Pancreas (tissue), 10 donors: Measurements from ENCODE around the gene SERGEF. TPM values are rescaled to one million over a fixed set of nuclear protein-coding genes. Genes with fewer than 3 reads are reported as not detected.

ENCODE experiments used
- ATAC-seq, 4 donors: fragments of 200-7000 bp; cut with Tn5 transposase; one replicate each; pipeline versions ENCODE4 v1.8.0 to v1.9.1; 2020; ENCODE audit warnings: mild to moderate bottlenecking in 4 of 4, moderate library complexity in 4 of 4
- DNase-seq, 6 donors: peaks; one replicate each; pipeline ENCODE4 v3.0.0-alpha.2; 2020
- FAIRE-seq: peaks from 2 replicates; lab custom pipeline; 2012; peaks lifted over from hg19 to GRCh38; lab: Jason Lieb, UNC
- H3K27ac ChIP-seq, 4 donors: fragments of 200-600 bp; sonication (generic); 1 replicate in 3 of 4; 2 replicates in 1 of 4; pipeline versions ENCODE4 v1.5.0 to v1.8.0; 2020
- H3K27me3 ChIP-seq, 4 donors: fragments of 200-600 bp; one replicate each; pipeline ENCODE4 v1.8.0; 2021
- H3K36me3 ChIP-seq, 3 donors: fragments of 200-600 bp; sonication (generic) in 1 of 3; one replicate each; pipeline versions ENCODE4 v1.5.0 to v1.8.0; 2020 to 2021
- H3K4me1 ChIP-seq, 3 donors: fragments of 200-600 bp; one replicate each; pipeline ENCODE4 v1.8.0; 2021
- H3K4me3 ChIP-seq, 4 donors: fragments of 200-600 bp; sonication (generic) in 2 of 4; one replicate each; pipeline versions ENCODE4 v1.5.0 to v1.8.0; 2020 to 2021
- H3K9me3 ChIP-seq, 4 donors: fragments of 200-600 bp; one replicate each; pipeline ENCODE4 v1.8.0; 2021
- CTCF ChIP-seq, 4 donors: fragments of 200-600 bp; sonication (generic) in 3 of 4; IDR thresholded peaks; one replicate each; pipeline versions ENCODE4 v1.5.0 to v1.8.0; 2021; ENCODE audit warnings: antibody characterized with exemption in 4 of 4
- WGBS, 2 donors: extraction: QIAGEN DNeasy Blood & Tissue Kit; methylation state at CpG; one replicate each; pipeline ENCODE4 v1.1.7; 2013; 5-methylcytosine and 5-hydroxymethylcytosine counted together
- intact Hi-C, 3 donors: fragments of 100-400 bp; cut with DNase I; formaldehyde crosslinking; loops; one replicate each; pipeline versions ENCODE4 v1.11.1 to v1.14.2; 2022
- polyA plus RNA-seq, 2 donors: library from polyadenylated mRNA; stranded (reverse); fragments of 200-250 nt; gene quantifications; one replicate each; pipeline ENCODE4 v1.2.3, GENCODE V29; 2013
- total RNA-seq, 6 donors: library from RNA; stranded (reverse); fragmentation: NEBNext Ultra II Directional in 4 of 6; extraction: Animal tissue kit (Norgen Biotek cat#: 25700) in 4 of 6; gene quantifications; one replicate each; pipeline versions ENCODE4 v1.2.1 to v1.2.4, GENCODE V29; 2021 to 2023
- donor health status: healthy with polysubstance abuse.
- donor health status: DM: no; HTN: no; CAD: no; lungs with moderate emphysema.
- donor health status: DM: no; HTN: no; CAD: no.
- donor health status: control.
- donor health status: control.
- donor health status: Bipolar disorder and iron deficiency.
- donor health status: DM: yes; HTN: yes; CAD: no.
- donor health status: DM: no; HTN: no; CAD: no.
- donor health status: DM: no; HTN: no; CAD: no.
- donor health status: DM: yes; HTN: yes; CAD: no.

SERGEF gene
- total and polyA plus RNA-seq, 8 donors, result 17.8 to 101 (median 24.5) TPM

- WGBS, 2 donors, result 69 to 79% methylated on average over 4 of the region's 4 CpGs
- FAIRE-seq (no peak), DNase-seq (no peak)
Observed at GRCh38 chr11:17816232-17816931, 196.5 kb downstream of the SERGEF start.

GRCh38 chr11:17814546-17814945 lies 198.3 kb downstream of the SERGEF start:
- Histone ChIP-seq H3K36me3 (no peaks in the 10 kb centered on the region), H3K9me3 (no peaks in the 10 kb centered on the region), H3K27ac (no peak overlapping the region), H3K27me3 (no peaks in the 10 kb centered on the region), H3K4me3 (no peak overlapping the region), H3K4me1 (peaks cover 0 to 7% (median 4%) of the 10 kb centered on the region in 3 donors)
- FAIRE-seq (no peak), DNase-seq (no peak), ATAC-seq (no peak)
- intact Hi-C loops, result no loop called here
- TF ChIP-seq CTCF (IDR thresholded peaks at IDR 0.05), result no peak
- 99 to 100% methylated on average over 1 of the region's 1 CpG for WGBS, 2 donors

More at GRCh38 chr11:17816232-17816931, 196.5 kb downstream of the SERGEF start:
- ATAC-seq, result no peak
- no peaks in the 10 kb centered on the region for H3K36me3 ChIP-seq
- no peaks in the 10 kb centered on the region for H3K9me3 ChIP-seq
- peaks cover 0 to 4% (median 4%) of the 10 kb centered on the region in 3 donors for H3K4me1 ChIP-seq
- H3K27me3 ChIP-seq, result no peaks in the 10 kb centered on the region
- TF ChIP-seq CTCF (IDR thresholded peaks at IDR 0.05), result no peak
- no peak overlapping the region for H3K27ac ChIP-seq
- no peak overlapping the region for H3K4me3 ChIP-seq
- intact Hi-C loops, result no loop called here

- no peaks in the 10 kb centered on the region for H3K36me3 ChIP-seq
- H3K4me3 ChIP-seq, result no peak overlapping the region
- no peaks in the 10 kb centered on the region for H3K9me3 ChIP-seq
- H3K4me1 ChIP-seq, result peaks cover 0 to 7% (median 4%) of the 10 kb centered on the region in 3 donors
- intact Hi-C loops, result no loop called here
- whole genome bisulfite sequencing, 2 donors, result 62 to 76% methylated on average over 2 of the region's 2 CpGs
- ATAC-seq, result peak in 3 of 4 donors; percentile 57 to 87 (median 69)
- no peaks in the 10 kb centered on the region for H3K27me3 ChIP-seq
- no peak for TF ChIP-seq CTCF (IDR thresholded peaks at IDR 0.05)
- peak overlapping the region in 2 of 4 donors; percentile 19 to 47 for H3K27ac ChIP-seq
- no peak for DNase-seq
- FAIRE-seq, result no peak
Observed at GRCh38 chr11:17813391-17814059, 199.3 kb downstream of the SERGEF start.

- WGBS, 2 donors, result 64 to 66% methylated on average over 4 of the region's 4 CpGs
- FAIRE-seq, result no peak
- intact Hi-C loops, result no loop called here
- Histone ChIP-seq H3K4me1 (peaks cover 0 to 7% (median 4%) of the 10 kb centered on the region in 3 donors), H3K27ac (peak overlapping the region in 2 of 4 donors; percentile 18 to 47), H3K4me3 (no peak overlapping the region), H3K27me3 (no peaks in the 10 kb centered on the region), H3K9me3 (no peaks in the 10 kb centered on the region), H3K36me3 (no peaks in the 10 kb centered on the region)
- no peak for TF ChIP-seq CTCF (IDR thresholded peaks at IDR 0.05)
- DNase-seq, result no peak
- peak in 1 of 4 donors; percentile 16 for ATAC-seq
Observed at GRCh38 chr11:17812865-17813187, 200.0 kb downstream of the SERGEF start.
